Measurements from ENCODE around the gene HRK.
"Not testable (repeated sequence)": the region's sequence is repeated elsewhere in the genome, so short reads cannot be mapped to it uniquely, and the experiment has no call there.

HRK gene

DNA sequence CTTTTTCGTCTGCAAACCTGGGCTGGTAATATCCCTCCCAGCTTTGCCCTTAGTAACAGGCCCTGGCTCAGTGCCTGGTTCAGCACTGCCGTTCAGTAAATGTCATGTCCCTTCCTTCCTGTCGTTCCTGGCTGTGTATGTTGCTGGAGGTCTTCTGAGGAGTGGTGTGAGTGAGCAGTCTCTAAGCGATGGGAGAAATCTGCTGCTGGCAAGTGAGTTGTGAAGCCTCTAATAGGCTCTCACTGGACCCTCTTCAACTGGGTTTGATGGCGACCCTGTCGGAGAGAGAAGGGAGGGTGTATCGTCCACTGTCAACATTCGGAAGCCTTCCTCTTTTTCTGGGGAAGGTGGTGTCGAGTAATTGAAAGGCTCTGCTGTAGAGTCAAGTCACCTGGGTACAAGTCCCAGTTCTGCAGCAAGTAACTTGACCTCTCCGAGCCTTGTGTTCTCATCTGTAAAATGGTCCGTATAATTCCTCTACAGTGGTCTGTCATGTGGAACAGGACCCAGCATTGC lies 62.8 kb downstream of the HRK start:
- DNase-seq = peak; percentile 44

- DNase-seq = not testable (repeated sequence)
Observed at GRCh38 chr12:116814766-116815165, 66.5 kb downstream of the HRK start.

DNA sequence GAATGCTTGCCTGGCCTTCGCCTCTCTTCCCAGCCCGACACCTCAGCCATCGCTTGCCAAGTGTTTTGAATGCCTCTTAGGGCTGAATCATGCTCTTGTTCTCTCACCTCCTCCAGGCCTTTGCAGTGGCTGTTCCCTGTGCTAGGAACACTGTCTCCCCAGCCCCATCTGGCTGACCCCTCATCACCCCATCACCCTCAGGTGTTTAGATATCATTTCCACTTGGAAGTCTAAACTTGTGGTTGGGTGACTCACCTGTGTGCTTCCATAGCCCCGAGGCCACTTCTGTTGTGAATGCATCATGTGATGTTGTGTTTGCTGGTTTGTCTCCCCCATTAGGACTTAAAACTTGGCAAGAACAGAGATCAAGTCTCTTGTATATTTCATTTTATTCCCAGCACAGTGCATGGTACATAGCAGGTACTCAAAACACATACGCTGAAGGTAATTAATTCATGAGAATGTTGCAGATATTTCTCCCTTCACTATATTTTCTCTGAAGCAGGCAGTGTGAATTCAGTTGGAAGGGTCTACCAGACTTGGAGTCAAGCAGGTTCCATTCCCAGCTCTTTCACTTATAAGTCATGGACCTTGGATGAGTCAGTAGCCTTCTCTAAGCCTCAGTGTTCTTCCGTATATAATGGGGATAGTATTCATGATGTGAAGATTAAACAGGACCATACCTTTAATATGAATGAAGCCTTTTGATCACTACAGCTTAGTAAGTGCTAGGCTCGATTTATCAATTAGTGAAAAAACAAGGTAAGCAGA lies 67.8 kb downstream of the HRK start:
- no peak for DNase-seq

GRCh38 chr12:116812238-116812637 lies 69.0 kb downstream of the HRK start:
- no peak for DNase-seq

GRCh38 chr12:116808113-116809105 lies 72.8 kb downstream of the HRK start:
- DNase-seq = no peak

GRCh38 chr12:116807546-116807945 lies 73.7 kb downstream of the HRK start:
- no peak for DNase-seq

DNA sequence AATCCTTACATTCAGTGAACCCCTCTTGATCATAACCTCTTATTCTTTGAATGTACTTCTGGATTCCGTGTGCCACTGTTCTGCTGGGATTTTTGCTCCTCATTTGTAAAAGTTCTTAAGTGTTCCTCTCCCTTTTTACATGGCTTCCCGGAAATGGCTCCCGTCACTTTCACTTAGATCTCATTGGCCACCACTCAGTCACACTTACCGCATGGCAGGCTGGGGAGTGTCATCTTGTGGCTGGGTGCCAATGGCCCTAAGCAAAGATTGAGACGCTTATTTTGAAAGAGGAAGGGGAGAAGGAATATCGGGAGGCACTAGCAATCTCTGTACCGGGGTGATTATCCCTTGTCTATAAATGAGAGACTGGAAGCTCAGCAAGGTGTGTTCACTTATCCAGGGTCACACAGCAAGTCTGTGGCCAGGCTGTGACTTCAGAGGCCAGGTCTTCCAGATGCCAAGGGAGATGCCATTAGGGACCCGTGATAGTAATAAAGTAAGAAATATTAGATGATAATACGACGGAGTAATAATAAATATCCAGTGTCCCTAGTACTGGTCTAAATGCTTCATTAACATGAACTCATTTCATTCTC lies 74.3 kb downstream of the HRK start:
- no peak for DNase-seq
